ENCODE results near the gene PRKG1.
"Not testable (repeated sequence)": the region's sequence is repeated elsewhere in the genome, so short reads cannot be mapped to it uniquely, and the experiment has no call there.

Gene PRKG1

DNA sequence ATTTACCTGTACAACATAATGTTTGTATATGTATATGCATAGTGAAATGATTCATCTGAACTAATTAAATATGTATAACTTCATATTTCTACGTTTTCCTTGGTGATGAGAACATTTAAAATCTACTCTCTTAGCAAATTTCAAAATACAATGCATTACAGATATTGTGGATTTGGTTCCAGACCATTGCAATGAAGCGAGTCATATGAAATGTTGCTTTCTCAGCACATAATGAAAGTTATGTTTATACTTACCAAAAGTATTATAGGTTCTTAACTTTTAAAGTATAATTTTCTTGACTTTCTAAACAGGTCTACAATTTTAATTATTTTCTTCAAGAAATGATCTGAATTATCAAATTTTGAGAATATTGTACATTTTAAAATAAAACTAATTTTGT lies 435.9 kb downstream of the PRKG1 start:
- DNase-seq (ENCODE audit: low spot score): no peak

DNA sequence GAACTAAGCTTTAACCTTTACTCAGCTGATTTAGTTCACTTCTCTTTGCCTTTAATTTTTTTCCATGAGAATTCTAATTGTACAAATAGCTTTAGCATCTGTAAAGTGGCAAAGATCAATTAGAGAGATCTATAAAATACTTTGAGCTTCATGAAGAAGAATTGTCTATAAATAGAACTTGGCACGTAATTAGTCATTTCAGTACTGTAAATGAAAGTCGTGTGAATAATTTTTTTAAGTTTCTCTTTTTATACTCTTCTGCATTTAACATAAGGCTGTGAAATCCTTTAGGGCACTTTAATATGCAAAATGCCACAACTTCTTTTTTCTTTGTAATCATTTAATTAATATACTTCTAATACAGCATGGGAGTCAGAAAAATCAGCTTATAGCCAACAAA lies 447.3 kb downstream of the PRKG1 start:
- no peak for DNase-seq (ENCODE audit: low spot score)

- no peak for DNase-seq (ENCODE audit: low spot score)
Observed at GRCh38 chr10:51522858-51523257, 448.6 kb downstream of the PRKG1 start.

- DNase-seq (ENCODE audit: low spot score): no peak
Observed at GRCh38 chr10:51523440-51523839, 449.2 kb downstream of the PRKG1 start.

DNA sequence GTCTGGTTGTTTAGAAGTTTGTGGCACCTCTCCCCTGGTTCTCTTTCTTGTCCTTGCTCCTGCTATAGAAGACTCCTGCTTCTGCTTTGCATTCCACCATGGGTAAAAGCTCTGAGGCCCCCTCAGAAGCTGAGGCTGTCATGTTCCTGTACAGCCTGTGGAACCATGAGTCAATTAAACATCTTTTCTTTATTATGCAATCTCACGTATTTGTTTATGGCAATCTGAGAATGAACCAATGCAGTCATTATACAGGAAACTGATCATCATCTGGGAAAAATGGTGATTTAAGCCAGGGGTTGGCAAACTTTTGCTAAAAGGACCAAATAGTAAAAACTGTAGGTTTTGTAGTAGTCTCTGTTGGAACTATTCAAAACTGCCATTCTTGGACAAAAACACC lies 449.8 kb downstream of the PRKG1 start:
- DNase-seq (ENCODE audit: low spot score): no peak

- DNase-seq (ENCODE audit: low spot score): no peak
Observed at GRCh38 chr10:51527522-51528219, 453.4 kb downstream of the PRKG1 start.

GRCh38 chr10:51528527-51528926 lies 454.2 kb downstream of the PRKG1 start:
- DNase-seq (ENCODE audit: low spot score): no peak

GRCh38 chr10:51530541-51530940 lies 456.3 kb downstream of the PRKG1 start:
- no peak for DNase-seq (ENCODE audit: low spot score)

- DNase-seq (ENCODE audit: low spot score): no peak
Observed at GRCh38 chr10:51532044-51532443, 457.8 kb downstream of the PRKG1 start.

DNA sequence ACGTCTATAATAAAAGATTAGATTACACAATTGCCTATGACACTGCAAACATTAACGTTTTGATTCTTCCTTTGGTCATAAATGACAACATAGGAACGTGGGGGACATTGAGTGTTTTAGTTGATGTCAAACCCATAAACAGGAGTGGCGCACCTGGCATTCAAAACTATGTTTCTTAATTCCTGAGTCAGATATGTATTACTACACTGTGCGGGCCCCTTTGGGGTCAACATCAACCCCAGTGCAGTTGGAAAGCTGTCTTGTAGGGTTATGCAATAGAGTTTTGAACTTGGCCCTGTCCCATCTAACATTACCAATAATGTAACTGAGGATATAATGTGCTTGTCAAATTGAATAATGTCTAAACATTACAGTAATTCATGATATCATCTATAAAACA lies 468.6 kb downstream of the PRKG1 start:
- no peak for DNase-seq (ENCODE audit: low spot score)

- DNase-seq (ENCODE audit: low spot score): no peak
Observed at GRCh38 chr10:51544933-51545332, 470.6 kb downstream of the PRKG1 start.

DNA sequence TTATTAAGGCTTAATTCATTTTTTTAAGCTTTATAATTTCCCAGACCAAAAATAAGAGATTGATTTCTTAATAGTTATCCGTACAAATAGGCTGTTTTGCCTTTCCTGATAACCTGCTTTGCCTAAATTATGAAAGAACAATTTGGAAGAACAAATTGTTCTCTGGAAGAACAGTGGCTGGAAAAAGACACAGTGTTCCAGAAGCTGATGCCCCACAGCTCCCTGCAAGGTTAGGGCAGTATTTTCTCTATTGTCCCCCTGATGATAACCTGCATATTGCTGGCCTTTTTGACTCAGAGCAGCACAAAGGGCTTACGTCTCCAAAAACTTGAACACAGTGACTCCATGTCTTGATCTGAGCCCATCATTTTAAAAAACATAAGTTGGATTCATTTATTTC lies 473.7 kb downstream of the PRKG1 start:
- no peak for DNase-seq (ENCODE audit: low spot score)

DNA sequence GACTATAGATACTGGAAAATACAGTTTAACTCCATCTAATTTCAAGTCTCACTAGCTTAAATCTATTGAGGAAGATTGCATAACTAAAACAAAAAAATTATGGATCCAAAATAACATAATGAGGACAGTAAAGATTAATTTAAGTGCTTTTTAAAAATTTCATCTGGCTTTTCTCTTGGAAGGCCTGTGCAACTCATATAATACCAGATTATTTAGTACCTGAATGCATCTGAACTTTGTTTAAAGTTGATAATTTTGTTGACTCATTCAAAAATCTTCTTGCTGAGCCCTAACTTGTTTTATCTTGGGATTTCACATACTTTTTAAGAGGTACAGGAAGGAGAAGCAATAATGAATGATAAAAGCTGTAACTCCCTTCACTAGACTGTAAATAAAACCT lies 478.6 kb downstream of the PRKG1 start:
- no peak for DNase-seq (ENCODE audit: low spot score)

DNA sequence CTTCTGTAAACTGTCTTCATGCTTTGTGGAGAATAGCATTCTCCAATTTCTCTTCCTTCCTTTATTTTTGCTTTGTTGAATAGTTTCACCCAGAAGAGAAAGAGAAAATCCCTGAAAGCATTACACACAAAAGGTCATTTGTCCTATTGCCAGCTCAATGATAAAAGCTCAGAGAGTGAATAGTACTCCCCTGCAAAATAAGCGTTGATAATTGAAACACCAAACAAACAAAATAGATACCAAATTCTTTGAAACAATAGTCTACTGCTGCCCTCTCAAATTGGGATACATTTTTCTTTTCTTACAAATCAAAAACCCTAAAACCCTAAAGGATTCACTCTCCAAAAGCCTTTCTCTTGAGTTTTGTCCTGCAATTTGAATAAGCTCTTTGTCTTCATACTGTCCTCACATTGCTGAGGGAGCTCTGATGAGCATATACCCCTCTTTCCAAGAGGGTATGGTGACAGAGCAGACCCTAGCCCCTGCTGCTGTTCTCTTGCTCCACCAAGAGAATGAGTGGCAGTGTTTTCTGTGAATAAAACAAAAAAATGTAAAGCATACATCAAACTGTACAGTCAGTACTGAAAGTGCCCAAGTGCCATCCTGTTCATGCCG lies 490.7 kb downstream of the PRKG1 start:
- no peak for DNase-seq (ENCODE audit: low spot score)

GRCh38 chr10:51567271-51567670 lies 493.0 kb downstream of the PRKG1 start:
- no peak for DNase-seq (ENCODE audit: low spot score)

DNA sequence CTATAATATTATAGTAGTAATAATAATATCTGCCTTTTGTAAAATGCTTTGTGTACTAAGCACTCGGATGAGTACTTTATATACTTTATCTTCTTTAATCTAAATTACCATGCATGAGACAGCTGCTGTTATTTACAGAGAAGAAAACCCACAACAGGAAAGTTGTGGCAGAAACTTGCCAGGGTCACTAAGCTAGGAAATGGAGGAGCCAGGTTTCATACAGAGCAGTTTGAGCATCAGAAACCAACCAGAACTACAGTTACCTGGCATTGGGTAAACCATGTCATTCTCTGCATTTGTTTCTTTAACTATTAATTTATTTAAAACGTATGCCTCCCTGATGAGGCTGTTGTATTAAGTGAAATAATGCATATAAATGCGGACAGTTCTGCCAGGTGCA lies 495.2 kb downstream of the PRKG1 start:
- no peak for DNase-seq (ENCODE audit: low spot score)

- DNase-seq (ENCODE audit: low spot score): no peak
Observed at GRCh38 chr10:51574248-51575048, 500.2 kb downstream of the PRKG1 start.

DNA sequence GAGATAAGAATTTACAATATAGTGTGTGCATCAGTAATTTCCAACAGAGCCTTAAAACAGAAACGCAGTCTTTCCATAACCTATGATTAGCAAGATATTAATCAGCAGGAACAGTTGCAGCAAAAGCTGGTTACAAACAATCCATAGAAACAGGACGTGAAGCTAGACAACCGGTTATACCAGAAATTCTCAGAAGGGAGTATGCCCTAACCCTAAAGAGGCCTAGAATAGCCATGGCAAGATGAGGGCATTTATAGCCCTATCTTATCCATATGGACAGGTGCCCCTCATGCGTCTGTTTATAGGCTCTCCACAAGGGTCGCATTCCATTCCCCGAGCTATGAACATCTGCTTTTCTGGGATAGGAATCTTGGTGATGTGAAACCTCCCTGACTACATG lies 506.9 kb downstream of the PRKG1 start:
- not testable (repeated sequence) for DNase-seq (ENCODE audit: low spot score)

DNA sequence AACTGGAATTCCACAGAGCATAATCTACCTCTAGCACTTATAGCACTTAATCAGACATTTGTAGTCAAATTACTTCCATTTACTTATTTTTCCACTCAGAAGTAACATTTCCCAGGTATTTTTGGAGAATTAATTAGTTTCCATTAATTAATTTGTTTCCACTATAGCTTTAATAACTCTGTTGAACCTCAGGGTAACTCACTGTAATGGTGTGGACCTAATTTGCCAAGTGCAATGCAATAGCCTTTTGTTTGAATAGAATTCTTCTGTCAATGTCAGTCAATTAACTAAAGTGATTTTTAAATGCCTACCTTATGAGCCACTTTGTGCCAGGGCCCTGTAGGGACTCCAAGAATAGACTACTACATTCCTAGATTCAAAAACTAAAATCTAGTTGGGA lies 509.7 kb downstream of the PRKG1 start:
- no peak for DNase-seq (ENCODE audit: low spot score)

- no peak for DNase-seq (ENCODE audit: low spot score)
Observed at GRCh38 chr10:51585742-51586141, 511.5 kb downstream of the PRKG1 start.

- no peak for DNase-seq (ENCODE audit: low spot score)
Observed at GRCh38 chr10:51588984-51589383, 514.7 kb downstream of the PRKG1 start.

DNA sequence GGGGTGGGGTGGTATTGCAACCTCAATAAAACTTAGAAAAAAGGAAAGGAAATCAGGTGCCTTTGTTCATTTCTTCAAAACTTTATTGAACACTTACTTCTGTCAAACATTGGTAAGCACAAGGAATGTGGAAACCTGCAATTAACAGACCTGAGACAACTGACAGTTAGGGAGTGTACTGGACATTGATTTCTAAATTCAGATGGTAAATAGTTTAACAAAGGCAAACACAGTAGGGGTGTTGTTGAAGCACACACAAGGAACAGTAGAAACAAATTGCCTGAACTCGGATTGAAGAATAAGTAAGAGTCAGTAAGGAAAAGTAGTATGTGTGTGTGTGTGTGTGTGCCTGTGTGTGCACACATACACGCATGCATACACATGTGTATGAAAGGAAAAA lies 516.5 kb downstream of the PRKG1 start:
- no peak for DNase-seq (ENCODE audit: low spot score)

DNA sequence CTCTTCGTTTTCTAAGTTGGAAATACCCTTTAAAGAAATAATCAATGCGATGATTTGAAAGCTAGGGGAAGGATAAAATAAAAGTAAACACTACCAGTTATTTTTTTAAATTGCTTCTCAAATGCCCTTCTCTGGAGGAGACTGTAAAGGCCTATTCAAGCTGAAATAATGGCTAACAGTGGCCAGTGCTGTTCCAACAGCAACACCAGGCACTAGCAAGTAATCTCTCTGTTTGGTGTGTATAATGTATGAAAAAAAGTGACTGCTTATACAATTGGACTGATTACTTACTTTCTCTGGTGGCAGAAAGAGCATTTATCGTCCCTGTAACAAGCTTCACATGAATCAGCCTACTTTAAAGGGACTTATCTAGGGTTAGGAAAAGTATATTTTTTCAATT lies 522.4 kb downstream of the PRKG1 start:
- no peak for DNase-seq (ENCODE audit: low spot score)
